Endodermal cell (in vitro differentiated cells): Measurements from ENCODE around the gene IL12A. TPM values are rescaled to one million over a fixed set of nuclear protein-coding genes. Genes with fewer than 3 reads are reported as not detected.
A peak's percentile ranks its signal among the peaks of the same experiment; 100 is the strongest.

Experiments
- DNase-seq: peaks from one replicate; pipeline ENCODE4 v3.0.0-alpha.2; 2017
- H3K27ac ChIP-seq: 2 replicates; pipeline ENCODE4 v1.5.1; 2013; ENCODE audit warnings: mild to moderate bottlenecking, low read depth, low read length, moderate library complexity
- H3K27me3 ChIP-seq: 2 replicates; pipeline ENCODE4 v1.6.1; 2013; ENCODE audit warnings: mild to moderate bottlenecking, low read length, moderate library complexity; ENCODE audit not compliant: insufficient read depth, control insufficient read depth, poor library complexity, severe bottlenecking
- H3K36me3 ChIP-seq: 2 replicates; pipeline ENCODE4 v1.7.0; 2013; ENCODE audit warnings: mild to moderate bottlenecking, low read length, moderate library complexity; ENCODE audit not compliant: control insufficient read depth, insufficient read depth
- H3K4me1 ChIP-seq: one replicate; pipeline ENCODE4 v1.7.0; 2013; ENCODE audit warnings: low read length; ENCODE audit not compliant: control insufficient read depth, insufficient read depth
- H3K4me3 ChIP-seq: 2 replicates; pipeline ENCODE4 v1.5.1; 2013; ENCODE audit warnings: mild to moderate bottlenecking, low read length, moderate library complexity
- H3K9ac ChIP-seq: 2 replicates; pipeline ENCODE4 v1.6.1; 2013; ENCODE audit warnings: mild to moderate bottlenecking, low read length, moderate library complexity; ENCODE audit not compliant: poor library complexity, severe bottlenecking; ENCODE audit errors: extremely low read depth
- H3K9me3 ChIP-seq: 2 replicates; pipeline ENCODE4 v1.6.1; 2013; ENCODE audit warnings: mild to moderate bottlenecking, low read length, moderate library complexity; ENCODE audit not compliant: control insufficient read depth
- H3K27ac Mint-ChIP-seq: 2 replicates; pipeline ENCODE4 v1.8.0; 2020; ENCODE audit warnings: mixed read lengths
- H3K27me3 Mint-ChIP-seq: 2 replicates; pipeline ENCODE4 v1.8.0; 2021; ENCODE audit warnings: mild to moderate bottlenecking, mixed read lengths; ENCODE audit not compliant: insufficient read depth
- H3K36me3 Mint-ChIP-seq: 2 replicates; pipeline ENCODE4 v1.8.0; 2020; ENCODE audit warnings: low read depth, mixed read lengths
- H3K4me1 Mint-ChIP-seq: 2 replicates; pipeline ENCODE4 v1.8.0; 2020; ENCODE audit warnings: mixed read lengths
- H3K4me3 Mint-ChIP-seq: 2 replicates; pipeline ENCODE4 v1.8.0; 2020; ENCODE audit warnings: mild to moderate bottlenecking, moderate library complexity, mixed read lengths
- H3K9me3 Mint-ChIP-seq: 2 replicates; pipeline ENCODE4 v1.8.0; 2020; ENCODE audit warnings: mild to moderate bottlenecking, mixed read lengths
- WGBS, 2 experiments: methylation state at CpG; one replicate each; pipeline versions ENCODE4 v1.1.5 to v1.1.7; 2013; ENCODE audit warnings: missing lambda C conversion rate in 2 of 2, mixed read lengths in 1 of 2; ENCODE audit not compliant: insufficient coverage in 1 of 2, insufficient read length in 1 of 2; 5-methylcytosine and 5-hydroxymethylcytosine counted together
- total RNA-seq, 2 donors: library from RNA; stranded (reverse); fragmentation: NEBNext Ultra II Directional in 1 of 2; extraction: Animal tissue kit (Norgen Biotek cat#: 25700) in 1 of 2; gene quantifications; 2 replicates in 1 of 2; 3 replicates in 1 of 2; pipeline ENCODE4 v1.2.1, GENCODE V29; 2021
- TF ChIP-seq, protein P1 (sequence below): fragments of 200-600 bp; sonication (generic); conservative IDR thresholded peaks from 2 replicates; pipeline ENCODE4 v1.5.0; 2021; ENCODE audit warnings: antibody characterized with exemption, mild to moderate bottlenecking

The IL12A gene
- total RNA-seq, 2 donors from 2014 or later: not detected

DNA sequence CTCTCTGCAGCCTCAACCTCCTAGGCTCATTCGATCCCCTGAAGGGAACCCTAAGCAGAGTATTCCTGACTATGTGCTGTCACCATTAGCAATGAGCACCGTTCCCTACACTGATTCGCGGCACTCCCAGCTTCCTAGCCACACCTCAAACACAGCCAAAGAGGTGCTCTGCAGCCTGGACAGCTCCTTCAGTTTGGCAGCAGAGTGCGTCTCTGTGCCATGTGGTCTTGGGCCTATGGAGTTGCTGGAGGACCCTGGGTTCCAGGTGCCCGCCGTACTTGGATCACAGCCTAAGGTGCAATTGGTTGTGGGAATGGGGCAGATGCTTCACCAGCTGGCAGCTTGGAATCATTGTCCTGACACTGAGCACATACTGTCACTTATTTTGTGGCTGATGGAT, 17.3 kb upstream of the IL12A start:
- peak; percentile 46 for DNase-seq
- TF ChIP-seq, protein P1, sequence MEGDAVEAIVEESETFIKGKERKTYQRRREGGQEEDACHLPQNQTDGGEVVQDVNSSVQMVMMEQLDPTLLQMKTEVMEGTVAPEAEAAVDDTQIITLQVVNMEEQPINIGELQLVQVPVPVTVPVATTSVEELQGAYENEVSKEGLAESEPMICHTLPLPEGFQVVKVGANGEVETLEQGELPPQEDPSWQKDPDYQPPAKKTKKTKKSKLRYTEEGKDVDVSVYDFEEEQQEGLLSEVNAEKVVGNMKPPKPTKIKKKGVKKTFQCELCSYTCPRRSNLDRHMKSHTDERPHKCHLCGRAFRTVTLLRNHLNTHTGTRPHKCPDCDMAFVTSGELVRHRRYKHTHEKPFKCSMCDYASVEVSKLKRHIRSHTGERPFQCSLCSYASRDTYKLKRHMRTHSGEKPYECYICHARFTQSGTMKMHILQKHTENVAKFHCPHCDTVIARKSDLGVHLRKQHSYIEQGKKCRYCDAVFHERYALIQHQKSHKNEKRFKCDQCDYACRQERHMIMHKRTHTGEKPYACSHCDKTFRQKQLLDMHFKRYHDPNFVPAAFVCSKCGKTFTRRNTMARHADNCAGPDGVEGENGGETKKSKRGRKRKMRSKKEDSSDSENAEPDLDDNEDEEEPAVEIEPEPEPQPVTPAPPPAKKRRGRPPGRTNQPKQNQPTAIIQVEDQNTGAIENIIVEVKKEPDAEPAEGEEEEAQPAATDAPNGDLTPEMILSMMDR: no peak
- H3K36me3 Mint-ChIP-seq: no peaks in the 10 kb centered on the region
- WGBS, 2 experiments: 74 to 84% methylated on average over 4 to 7 of the region's 7 CpGs
- H3K9me3 Mint-ChIP-seq: peaks cover 2% of the 10 kb centered on the region
- no peaks in the 10 kb centered on the region for H3K4me1 ChIP-seq
- no peak overlapping the region for H3K4me3 Mint-ChIP-seq
- H3K27ac Mint-ChIP-seq: no peak overlapping the region
- no peaks in the 10 kb centered on the region for H3K36me3 ChIP-seq
- H3K4me1 Mint-ChIP-seq: peaks cover 2% of the 10 kb centered on the region
- no peak overlapping the region for H3K27ac ChIP-seq
- no peaks in the 10 kb centered on the region for H3K27me3 Mint-ChIP-seq
- H3K4me3 ChIP-seq: no peak overlapping the region
- no peaks in the 10 kb centered on the region for H3K9me3 ChIP-seq
- H3K27me3 ChIP-seq: no peaks in the 10 kb centered on the region
- H3K9ac ChIP-seq: no peak overlapping the region

DNA sequence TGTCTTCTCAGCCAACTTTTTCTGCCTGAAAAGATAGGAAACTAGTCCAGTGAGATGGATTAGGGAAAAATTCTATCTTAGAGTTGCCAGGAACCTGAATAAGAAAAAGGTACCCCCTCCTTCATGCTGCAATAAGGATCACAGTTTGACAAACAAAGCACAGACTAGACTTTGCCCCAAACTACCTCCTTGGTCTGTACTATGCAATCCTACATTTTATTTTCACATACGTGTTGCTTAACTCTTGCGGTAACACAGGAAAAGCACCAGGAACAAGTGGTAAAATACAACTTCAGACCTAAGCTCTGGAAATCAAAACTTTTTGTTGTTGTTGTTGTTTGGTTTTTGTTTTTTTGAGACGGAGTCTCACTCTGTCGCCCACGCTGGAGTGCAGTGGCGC, 11.3 kb upstream of the IL12A start:
- WGBS, 2 experiments: 94 to 100% methylated on average over 2 to 4 of the region's 6 CpGs
- H3K36me3 Mint-ChIP-seq: no peaks in the 10 kb centered on the region

DNA sequence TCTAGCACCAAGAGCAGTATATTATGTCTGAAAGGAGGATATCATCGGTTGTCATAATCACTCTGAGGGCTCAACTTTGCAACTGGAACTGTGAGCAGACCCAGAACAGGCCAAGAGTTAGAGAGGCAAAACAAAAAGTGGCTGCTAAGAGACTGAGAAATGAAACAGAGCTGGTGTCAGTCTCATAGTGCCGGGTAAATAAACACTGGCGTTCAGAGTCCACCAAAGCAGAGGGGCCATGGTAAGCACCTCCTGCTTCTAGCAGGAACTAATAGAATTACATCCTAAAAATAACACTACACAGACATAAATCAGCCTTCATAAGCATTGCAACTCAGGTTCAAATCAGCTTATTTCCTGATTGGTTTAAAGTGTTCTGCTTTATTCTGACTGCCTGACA, 10.3 kb upstream of the IL12A start:
- H3K27ac ChIP-seq: no peak overlapping the region
- H3K27ac Mint-ChIP-seq: no peak overlapping the region
- no peaks in the 10 kb centered on the region for H3K27me3 ChIP-seq
- TF ChIP-seq, protein P1: no peak
- no peaks in the 10 kb centered on the region for H3K9me3 Mint-ChIP-seq
- no peak for DNase-seq
- no peaks in the 10 kb centered on the region for H3K36me3 Mint-ChIP-seq
- no peak overlapping the region for H3K4me3 Mint-ChIP-seq
- H3K36me3 ChIP-seq: no peaks in the 10 kb centered on the region
- H3K9ac ChIP-seq: no peak overlapping the region
- H3K27me3 Mint-ChIP-seq: no peaks in the 10 kb centered on the region
- H3K4me3 ChIP-seq: no peak overlapping the region
- H3K4me1 Mint-ChIP-seq: no peaks in the 10 kb centered on the region
- no peaks in the 10 kb centered on the region for H3K4me1 ChIP-seq
- WGBS, 2 experiments: 89 to 100% methylated on average over 2 to 3 of the region's 3 CpGs
- H3K9me3 ChIP-seq: no peaks in the 10 kb centered on the region

More for the DNA sequence above, 11.3 kb upstream of the IL12A start:
- no peaks in the 10 kb centered on the region for H3K36me3 ChIP-seq
- Mint-ChIP-seq H3K9me3 (no peaks in the 10 kb centered on the region), H3K4me3 (no peak overlapping the region), H3K27ac (no peak overlapping the region), H3K27me3 (no peaks in the 10 kb centered on the region), H3K4me1 (no peaks in the 10 kb centered on the region)
- no peaks in the 10 kb centered on the region for H3K27me3 ChIP-seq
- H3K27ac ChIP-seq: no peak overlapping the region
- H3K9ac ChIP-seq: no peak overlapping the region
- no peaks in the 10 kb centered on the region for H3K4me1 ChIP-seq
- DNase-seq: no peak
- H3K4me3 ChIP-seq: no peak overlapping the region
- TF ChIP-seq, protein P1: no peak
- H3K9me3 ChIP-seq: no peaks in the 10 kb centered on the region
